Caco-2 (cell line): Measurements from ENCODE around the gene OR2L5. TPM values are rescaled to one million over a fixed set of nuclear protein-coding genes. Genes with fewer than 3 reads are reported as not detected.

Source experiments
- BruUV-seq: library from RNA; stranded (reverse); fragments of 400-500 nt; replicated peaks from 2 replicates; lab custom pipeline; 2021; lab: Mats Ljungman, UMichigan
- CTCF ChIA-PET: fragments of 300-600 bp; sonication (Branson Sonifier 250); formaldehyde crosslinking; loops from one replicate; lab custom pipeline; 2022; ENCODE audit warnings: antibody characterized with exemption; lab: Charles Lee
- POLR2A ChIA-PET: fragments of 300-600 bp; sonication (Branson Sonifier 250); formaldehyde crosslinking; loops from one replicate; lab custom pipeline; 2022; ENCODE audit warnings: antibody characterized with exemption; lab: Charles Lee
- DNase-seq, 2 experiments: peaks; one replicate each; pipeline versions ENCODE4 v3.0.0 to v3.0.0-alpha.2; 2020 to 2022
- H3K27me3 ChIP-seq: replicated peaks from 2 replicates; pipeline ENCODE4 v1.6.0; 2011; ENCODE audit warnings: low read length; ENCODE audit not compliant: control insufficient read depth, insufficient read depth
- H3K36me3 ChIP-seq: 2 replicates; pipeline ENCODE4 v1.5.1; 2011; ENCODE audit warnings: low read length; ENCODE audit not compliant: control insufficient read depth, insufficient read depth
- H3K4me1 ChIP-seq: fragments of 250-450 bp; sonication (Bioruptor Pico); 2 replicates; pipeline ENCODE4 v1.5.1; 2020; ENCODE audit warnings: mild to moderate bottlenecking
- H3K4me3 ChIP-seq: 2 replicates; pipeline ENCODE4 v1.5.1; 2011; ENCODE audit warnings: low read depth, mild to moderate bottlenecking, control low read depth, low read length
- H3K9me3 ChIP-seq: fragments of 250-450 bp; sonication (Bioruptor Pico); 2 replicates; pipeline ENCODE4 v1.5.1; 2020; ENCODE audit warnings: mild to moderate bottlenecking, moderate library complexity
- H3K27ac Mint-ChIP-seq: one replicate; pipeline ENCODE4 v1.8.0; 2022; ENCODE audit warnings: mixed read lengths; ENCODE audit not compliant: unreplicated experiment
- H3K27me3 Mint-ChIP-seq: one replicate; pipeline ENCODE4 v1.8.0; 2022; ENCODE audit warnings: mixed read lengths; ENCODE audit not compliant: insufficient read depth, unreplicated experiment
- H3K36me3 Mint-ChIP-seq: one replicate; pipeline ENCODE4 v1.8.0; 2022; ENCODE audit warnings: mild to moderate bottlenecking, mixed read lengths; ENCODE audit not compliant: insufficient read depth, unreplicated experiment
- H3K4me1 Mint-ChIP-seq: one replicate; pipeline ENCODE4 v1.8.0; 2022; ENCODE audit warnings: low read depth, mixed read lengths; ENCODE audit not compliant: unreplicated experiment
- H3K4me3 Mint-ChIP-seq: one replicate; pipeline ENCODE4 v1.8.0; 2022; ENCODE audit warnings: mild to moderate bottlenecking, moderate library complexity, mixed read lengths; ENCODE audit not compliant: unreplicated experiment
- H3K9me3 Mint-ChIP-seq: one replicate; pipeline ENCODE4 v1.8.0; 2022; ENCODE audit warnings: mixed read lengths; ENCODE audit not compliant: unreplicated experiment
- CTCF ChIP-seq, 2 experiments: fragments of 200-600 bp in 1 of 2; IDR thresholded peaks; 1 replicate in 1 of 2; 2 replicates in 1 of 2; pipeline versions ENCODE4 v1.5.1 to v1.8.0; 2011 to 2022; ENCODE audit warnings: antibody characterized with exemption in 1 of 2, control low read depth in 1 of 2, inconsistent platforms in 1 of 2, low read depth in 1 of 2, low read length in 1 of 2, mild to moderate bottlenecking in 1 of 2, moderate library complexity in 1 of 2; ENCODE audit not compliant: insufficient read depth in 1 of 2, severe bottlenecking in 1 of 2, unreplicated experiment in 1 of 2
- intact Hi-C: fragments of 100-400 bp; cut with micrococcal nuclease; formaldehyde crosslinking; loops from one replicate; pipeline ENCODE4 v1.10.0; 2022; ENCODE audit not compliant: unreplicated experiment
- total RNA-seq: library from RNA; stranded (reverse); gene quantifications from 2 replicates; pipeline ENCODE4 v1.2.3, GENCODE V29; 2022

Gene OR2L5
- total RNA-seq, 1 experiment from 2014 or later: not detected

GRCh38 chr1:248065071-248065470, 51.6 kb downstream of the OR2L5 start:
- TF ChIP-seq CTCF (IDR thresholded peaks at IDR 0.05; ENCODE audit: insufficient read depth in 1 of 2, low read depth in 1 of 2, low read length in 1 of 2, severe bottlenecking in 1 of 2, unreplicated experiment in 1 of 2): no peak
- 0 out of 2 replicates have a peak, but pooled peaks cover 5% of the 10 kb centered on the region for H3K9me3 ChIP-seq
- no peak overlapping the region for H3K4me3 ChIP-seq
- CTCF ChIA-PET: no interaction called here
- Mint-ChIP-seq H3K4me3 (no peak overlapping the region), H3K36me3 (no peaks in the 10 kb centered on the region), H3K9me3 (peaks cover 22% of the 10 kb centered on the region), H3K27me3 (no peaks in the 10 kb centered on the region), H3K27ac (no peak overlapping the region), H3K4me1 (no peaks in the 10 kb centered on the region)
- intact Hi-C loops: no loop called here
- BruUV-seq: no TSS peak
- POLR2A ChIA-PET: no interaction called here
- no peaks in the 10 kb centered on the region for H3K27me3 ChIP-seq
- DNase-seq: no peak
- H3K4me1 ChIP-seq: no peaks in the 10 kb centered on the region
- no peaks in the 10 kb centered on the region for H3K36me3 ChIP-seq

GRCh38 chr1:248065604-248066003, 52.1 kb downstream of the OR2L5 start:
- H3K4me1 Mint-ChIP-seq: no peaks in the 10 kb centered on the region
- no peak for DNase-seq
- Histone ChIP-seq H3K4me1 (no peaks in the 10 kb centered on the region), H3K4me3 (no peak overlapping the region), H3K27me3 (no peaks in the 10 kb centered on the region), H3K9me3 (0 out of 2 replicates have a peak, but pooled peaks cover 5% of the 10 kb centered on the region), H3K36me3 (no peaks in the 10 kb centered on the region)
- H3K4me3 Mint-ChIP-seq: no peak overlapping the region
- no TSS peak for BruUV-seq
- no peaks in the 10 kb centered on the region for H3K36me3 Mint-ChIP-seq
- intact Hi-C loops: no loop called here
- no peak overlapping the region for H3K27ac Mint-ChIP-seq
- no peaks in the 10 kb centered on the region for H3K27me3 Mint-ChIP-seq
- CTCF ChIA-PET: no interaction called here
- no peak for TF ChIP-seq CTCF (IDR thresholded peaks at IDR 0.05; ENCODE audit: insufficient read depth in 1 of 2, low read depth in 1 of 2, low read length in 1 of 2, severe bottlenecking in 1 of 2, unreplicated experiment in 1 of 2)
- H3K9me3 Mint-ChIP-seq: peaks cover 22% of the 10 kb centered on the region
- POLR2A ChIA-PET: no interaction called here

Other genes with a start within 250 kb of the OR2L5 start
- not detected in 2 replicates for gene OR14A16, start 189.5 kb upstream of the OR2L5 start, total RNA-seq
- gene OR11L1, start 171.8 kb upstream of the OR2L5 start, total RNA-seq: not detected in 2 replicates
- gene TRIM58, start 156.5 kb upstream of the OR2L5 start, total RNA-seq: not detected in 2 replicates
- not detected in 2 replicates for gene OR2W3, start 118.1 kb upstream of the OR2L5 start, total RNA-seq
- not detected in 2 replicates for gene OR2T8, start 93.4 kb upstream of the OR2L5 start, total RNA-seq
- not detected in 2 replicates for gene OR2AJ1, start 88.8 kb upstream of the OR2L5 start, total RNA-seq
- not detected in 2 replicates for gene OR2L8, start 64.8 kb upstream of the OR2L5 start, total RNA-seq
- not detected in 2 replicates for gene OR2AK2, start 48.4 kb upstream of the OR2L5 start, total RNA-seq
- 0.16 TPM in 2 replicates for gene OR2L2, start 16.4 kb downstream of the OR2L5 start, total RNA-seq
- gene OR2L3, start 33.2 kb downstream of the OR2L5 start, total RNA-seq: not detected in 2 replicates
- not detected in 2 replicates for gene OR2L13, start 81.5 kb downstream of the OR2L5 start, total RNA-seq
- gene OR2M5, start 131.5 kb downstream of the OR2L5 start, total RNA-seq: not detected in 2 replicates
- not detected in 2 replicates for gene OR2M2, start 161.2 kb downstream of the OR2L5 start, total RNA-seq
- gene OR2M3, start 183.6 kb downstream of the OR2L5 start, total RNA-seq: not detected in 2 replicates
- gene OR2M4, start 217.8 kb downstream of the OR2L5 start, total RNA-seq: not detected in 2 replicates